Heart left ventricle (tissue), 16 donors: ENCODE data around the gene TREH. TPM values are rescaled to one million over a fixed set of nuclear protein-coding genes. Genes with fewer than 3 reads are reported as not detected.

Experiments used
- ATAC-seq, 4 donors: fragments of 200-7000 bp; cut with Tn5 transposase; one replicate each; pipeline ENCODE4 v1.9.1; 2020 to 2022; ENCODE audit warnings: moderate library complexity in 4 of 4, mild to moderate bottlenecking in 3 of 4, moderate number of reproducible peaks in 1 of 4
- DNase-seq, 5 donors: peaks; one replicate each; pipeline ENCODE4 v3.0.0-alpha.2; 2020
- H3K27ac ChIP-seq, 12 donors: fragments of 200-600 bp; sonication (generic) in 4 of 12; one replicate each; pipeline versions ENCODE4 v1.5.0 to v1.8.0; 2016 to 2022; ENCODE audit warnings: mild to moderate bottlenecking in 2 of 12
- H3K27me3 ChIP-seq, 9 donors: fragments of 200-600 bp; sonication (generic) in 2 of 9; one replicate each; pipeline versions ENCODE4 v1.5.1 to v1.8.0; 2016 to 2022; ENCODE audit warnings: mild to moderate bottlenecking in 3 of 9
- H3K36me3 ChIP-seq, 9 donors: fragments of 200-600 bp; sonication (generic) in 2 of 9; one replicate each; pipeline versions ENCODE4 v1.5.0 to v1.8.0; 2018 to 2022; ENCODE audit warnings: mild to moderate bottlenecking in 2 of 9
- H3K4me1 ChIP-seq, 12 donors: fragments of 200-600 bp; sonication (generic) in 4 of 12; one replicate each; pipeline versions ENCODE4 v1.5.0 to v1.8.0; 2016 to 2022; ENCODE audit warnings: mild to moderate bottlenecking in 3 of 12
- H3K4me3 ChIP-seq, 12 donors: fragments of 200-600 bp; sonication (generic) in 4 of 12; one replicate each; pipeline versions ENCODE4 v1.5.0 to v1.8.0; 2017 to 2022; ENCODE audit warnings: mild to moderate bottlenecking in 9 of 12, moderate library complexity in 4 of 12
- H3K9me3 ChIP-seq, 12 donors: fragments of 200-600 bp; sonication (generic) in 4 of 12; one replicate each; pipeline versions ENCODE4 v1.5.0 to v1.8.0; 2016 to 2022; ENCODE audit warnings: mild to moderate bottlenecking in 1 of 12
- POLR2A ChIP-seq, 2 donors: fragments of 450-650 bp; IDR thresholded peaks; one replicate each; pipeline ENCODE4 v1.6.1; 2017; ENCODE audit warnings: antibody characterized with exemption in 2 of 2, mild to moderate bottlenecking in 2 of 2, moderate library complexity in 2 of 2
- WGBS, 4 donors: extraction: QIAGEN DNeasy Blood & Tissue Kit in 2 of 4; methylation state at CpG; one replicate each; pipeline versions ENCODE4 v1.1.5 to v1.1.7; 2013 to 2018; 5-methylcytosine and 5-hydroxymethylcytosine counted together
- intact Hi-C, 10 donors: fragments of 100-400 bp; cut with DNase I; formaldehyde crosslinking; loops; one replicate each; pipeline versions ENCODE4 v1.11.1 to v1.14.2; 2022
- polyA plus RNA-seq, 2 donors: library from polyadenylated mRNA; stranded (reverse); fragments of 200-250 nt; gene quantifications; one replicate each; pipeline ENCODE4 v1.2.3, GENCODE V29; 2013
- total RNA-seq, 9 donors: library from RNA; depleted of rRNA in 2 of 9; stranded (reverse); fragments of >200 nt in 2 of 9; fragmentation: NEBNext Ultra II Directional in 3 of 9; extraction: Animal tissue kit (Norgen Biotek cat#: 25700) in 3 of 9; gene quantifications; one replicate each; pipeline versions ENCODE4 v1.1.0 to v1.2.4, GENCODE V29; 2016 to 2023
- TF ChIP-seq, protein P1 (sequence below), 12 donors: fragments of 200-600 bp; sonication (generic) in 4 of 12; IDR thresholded peaks; one replicate each; pipeline versions ENCODE4 v1.5.0 to v1.8.0; 2018 to 2022; ENCODE audit warnings: antibody characterized with exemption in 12 of 12, mild to moderate bottlenecking in 5 of 12
- donor health status: ischemic (EF 13 %, LVEDD 7.1; RV severe dilation, severe dysfunction).
- donor health status: healthy with polysubstance abuse.
- donor health status: DM: no; HTN: yes; CAD: no.
- donor health status: DM: no; HTN: no; CAD: no.
- donor health status: ischemic (EF 25% LVEDD 6.9; RV normal size, moderate dysfunction).
- donor health status: ischemic (EF 25% LVEDD 5.7; RV mildly dilated, moderate dysfunction).
- donor health status: healthy.
- donor health status: DM: yes; HTN: yes; CAD: no.
- donor health status: ischemic (EF 35%, LVEDD 5.7; RV mildly dilated, moderate dysfunction).
- donor health status: nonischemic (EF 11% LVEDD 7.7; RV severe dilation, severe dysfunction).
- donor health status: DM: yes; HTN: yes; CAD: no.
- donor health status: PGD.
- donor health status: ischemic (EF 29% LVEDD 5.4; RV normal size, mild dysfunction).
- donor health status: nonischemic (EF 23%, LVEDD 6.1; RV moderate dilation, normal function).

Gene TREH
- total and polyA plus RNA-seq, 11 donors, result 0.17 to 1.7 TPM; not detected in 9

DNA sequence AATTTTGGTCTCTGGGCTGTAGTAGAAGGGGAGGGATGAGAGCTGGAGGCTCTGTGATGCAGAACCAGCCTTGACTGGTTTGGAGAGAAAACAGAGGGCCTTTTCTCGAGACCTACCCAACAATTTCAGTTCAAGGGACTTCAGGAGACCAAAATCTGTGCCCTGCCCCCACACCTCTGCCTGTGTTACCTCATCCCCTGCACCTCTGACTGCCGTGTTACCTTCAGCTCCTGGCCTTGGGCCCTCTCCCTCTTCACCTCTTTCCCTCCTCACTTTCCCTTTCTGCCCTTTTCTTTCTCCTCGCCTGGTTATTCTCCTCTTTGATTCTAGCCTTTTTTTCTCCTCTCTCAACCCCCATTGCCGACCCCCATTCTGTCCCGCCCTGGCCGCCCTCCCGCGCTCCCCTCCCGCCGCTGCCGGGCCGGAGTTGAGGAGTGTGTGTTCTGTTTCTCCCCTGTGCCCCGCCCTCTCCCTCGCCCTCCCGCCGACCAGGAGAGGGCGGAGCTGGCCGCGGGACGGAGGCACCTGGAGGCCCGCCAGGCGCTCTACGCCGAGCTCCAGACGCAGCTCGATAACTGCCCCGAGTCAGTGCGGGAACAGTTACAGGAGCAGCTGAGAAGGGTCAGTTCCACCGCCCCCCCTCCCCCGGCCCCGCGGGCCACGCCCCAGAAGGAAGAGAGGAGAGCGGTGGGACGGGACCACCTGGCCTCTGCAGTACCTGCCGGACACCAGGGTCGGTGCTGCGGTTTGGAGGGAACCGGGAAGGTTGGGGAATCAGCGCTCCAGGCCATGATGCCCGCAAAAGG is 44.8 kb downstream of the TREH start:
- intact Hi-C loops, result no loop called here
- WGBS, 4 donors, result 25 to 32% (median 29%) methylated on average over 30 to 41 of the region's 41 CpGs
- ATAC-seq (peak; percentile 81 to 90 (median 82)), DNase-seq (peak; percentile 81 to 90 (median 86))
- Histone ChIP-seq H3K36me3 (peaks cover 3 to 100% (median 82%) of the 10 kb centered on the region in 9 donors), H3K27me3 (no peaks in the 10 kb centered on the region), H3K27ac (peak overlapping the region in 11 of 12 donors; percentile 4 to 86 (median 71)), H3K9me3 (no peaks in the 10 kb centered on the region), H3K4me3 (peak overlapping the region in 7 of 12 donors; percentile 12 to 32 (median 22)), H3K4me1 (peaks cover 0 to 88% (median 48%) of the 10 kb centered on the region in 12 donors)
- TF ChIP-seq, protein P1, sequence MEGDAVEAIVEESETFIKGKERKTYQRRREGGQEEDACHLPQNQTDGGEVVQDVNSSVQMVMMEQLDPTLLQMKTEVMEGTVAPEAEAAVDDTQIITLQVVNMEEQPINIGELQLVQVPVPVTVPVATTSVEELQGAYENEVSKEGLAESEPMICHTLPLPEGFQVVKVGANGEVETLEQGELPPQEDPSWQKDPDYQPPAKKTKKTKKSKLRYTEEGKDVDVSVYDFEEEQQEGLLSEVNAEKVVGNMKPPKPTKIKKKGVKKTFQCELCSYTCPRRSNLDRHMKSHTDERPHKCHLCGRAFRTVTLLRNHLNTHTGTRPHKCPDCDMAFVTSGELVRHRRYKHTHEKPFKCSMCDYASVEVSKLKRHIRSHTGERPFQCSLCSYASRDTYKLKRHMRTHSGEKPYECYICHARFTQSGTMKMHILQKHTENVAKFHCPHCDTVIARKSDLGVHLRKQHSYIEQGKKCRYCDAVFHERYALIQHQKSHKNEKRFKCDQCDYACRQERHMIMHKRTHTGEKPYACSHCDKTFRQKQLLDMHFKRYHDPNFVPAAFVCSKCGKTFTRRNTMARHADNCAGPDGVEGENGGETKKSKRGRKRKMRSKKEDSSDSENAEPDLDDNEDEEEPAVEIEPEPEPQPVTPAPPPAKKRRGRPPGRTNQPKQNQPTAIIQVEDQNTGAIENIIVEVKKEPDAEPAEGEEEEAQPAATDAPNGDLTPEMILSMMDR (IDR thresholded peaks at IDR 0.05), result peak in 7 of 12 donors; percentile 7 to 47 (median 30)
- TF ChIP-seq POLR2A (IDR thresholded peaks at IDR 0.05), result no peak

DNA sequence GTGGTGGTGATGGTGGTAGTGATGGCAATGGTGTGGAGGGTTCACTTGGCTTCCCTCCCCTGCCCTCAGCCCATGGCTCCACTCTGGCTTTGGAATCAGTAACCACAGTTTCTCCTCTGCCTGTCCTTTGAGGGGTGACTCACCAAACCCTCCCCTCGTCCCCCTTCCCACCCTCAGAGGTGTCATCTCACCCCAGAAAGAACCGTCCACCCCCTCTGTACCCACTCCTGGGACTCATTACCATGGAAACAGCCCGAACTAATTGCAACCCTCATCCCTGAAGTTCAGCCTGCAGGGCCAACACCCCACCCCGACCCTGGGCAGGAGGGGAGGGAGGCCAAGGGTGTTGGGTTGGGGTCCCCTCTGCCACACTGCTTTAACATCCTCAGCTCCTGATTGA is 45.5 kb downstream of the TREH start:
- intact Hi-C loops, result no loop called here
- Histone ChIP-seq H3K36me3 (peaks cover 3 to 100% (median 84%) of the 10 kb centered on the region in 9 donors), H3K27me3 (no peaks in the 10 kb centered on the region), H3K27ac (peak overlapping the region in 10 of 12 donors; percentile 3 to 86 (median 72)), H3K4me1 (peaks cover 0 to 88% (median 51%) of the 10 kb centered on the region in 12 donors), H3K9me3 (no peaks in the 10 kb centered on the region), H3K4me3 (peak overlapping the region in 1 of 12 donors; percentile 22)
- WGBS, 4 donors, result 51 to 80% (median 62%) methylated on average over 4 of the region's 4 CpGs
- TF ChIP-seq, protein P1 (IDR thresholded peaks at IDR 0.05), result no peak
- no peak for TF ChIP-seq POLR2A (IDR thresholded peaks at IDR 0.05)
- ATAC-seq (peak in 1 of 4 donors; percentile 2), DNase-seq (no peak)

DNA sequence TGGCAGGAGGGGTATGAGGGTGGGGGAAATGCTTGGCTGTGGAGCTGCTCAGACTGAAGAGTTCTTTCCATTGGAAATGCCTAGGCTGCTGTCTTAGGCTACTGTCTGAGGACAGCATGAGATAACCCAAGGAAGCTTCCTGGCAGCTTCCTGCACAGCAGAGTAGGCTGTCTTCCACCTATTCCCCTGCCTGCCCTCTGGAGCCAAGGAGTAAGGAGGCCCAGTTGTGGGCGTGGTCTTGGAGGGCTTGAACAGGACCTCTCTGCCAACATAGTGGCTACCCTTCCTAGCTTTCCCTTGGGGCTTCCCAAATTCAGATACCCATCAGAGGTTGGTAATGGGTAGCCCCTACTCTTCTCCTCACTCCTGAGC is 46.1 kb downstream of the TREH start:
- H3K4me1 ChIP-seq, result peaks cover 0 to 95% (median 57%) of the 10 kb centered on the region in 12 donors
- TF ChIP-seq POLR2A (IDR thresholded peaks at IDR 0.05), result no peak
- TF ChIP-seq, protein P1 (IDR thresholded peaks at IDR 0.05), result no peak
- no peaks in the 10 kb centered on the region for H3K27me3 ChIP-seq
- WGBS, 4 donors, result 88 to 100% (median 92%) methylated on average over 1 of the region's 1 CpG
- H3K27ac ChIP-seq, result peak overlapping the region in 6 of 12 donors; percentile 20 to 86 (median 74)
- DNase-seq, result no peak
- H3K9me3 ChIP-seq, result no peaks in the 10 kb centered on the region
- peaks cover 6 to 100% (median 84%) of the 10 kb centered on the region in 9 donors for H3K36me3 ChIP-seq
- no peak for ATAC-seq
- H3K4me3 ChIP-seq, result no peak overlapping the region
- intact Hi-C loops, result no loop called here

DNA sequence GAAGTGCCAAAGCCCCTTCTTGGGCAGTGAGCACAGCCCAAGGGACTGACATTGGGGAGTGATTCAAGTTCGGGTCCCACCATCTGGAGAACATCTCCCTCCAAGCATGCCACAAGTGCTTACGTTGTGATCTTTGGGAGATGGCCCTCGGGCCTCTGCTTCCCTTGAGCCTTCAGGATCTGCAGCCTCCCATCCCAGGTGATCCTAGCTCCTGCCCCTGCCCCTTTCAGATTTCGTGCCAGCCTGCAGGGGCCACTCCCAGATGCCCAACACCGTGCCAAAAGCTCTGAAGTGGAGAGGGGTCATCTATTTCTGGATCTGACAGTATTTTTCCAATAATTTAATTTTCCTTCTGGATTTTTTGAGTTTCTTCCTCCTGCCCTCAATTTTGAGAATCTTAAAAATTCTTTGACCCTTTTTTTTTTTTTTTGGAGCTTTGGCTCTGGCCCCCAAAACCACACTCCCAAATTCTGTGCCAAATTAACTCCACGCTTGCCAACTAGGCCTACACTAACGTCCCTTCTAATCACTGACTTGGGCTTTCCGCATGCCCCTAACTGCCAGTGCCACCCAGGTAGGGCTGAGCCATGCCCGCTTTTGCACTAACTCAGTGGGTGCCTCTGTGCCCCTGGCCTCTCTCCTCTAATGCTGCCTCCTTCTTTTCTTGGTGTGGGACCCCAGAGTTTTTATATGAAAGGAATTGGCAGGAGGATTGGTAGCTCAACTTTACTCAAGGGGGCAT is 46.7 kb downstream of the TREH start:
- TF ChIP-seq, protein P1 (IDR thresholded peaks at IDR 0.05), result no peak
- no peak for TF ChIP-seq POLR2A (IDR thresholded peaks at IDR 0.05)
- intact Hi-C loops, result no loop called here
- WGBS, 4 donors, result 63 to 81% (median 71%) methylated on average over 9 of the region's 9 CpGs
- no peak overlapping the region for H3K4me3 ChIP-seq
- peak overlapping the region in 4 of 12 donors; percentile 20 to 86 (median 74) for H3K27ac ChIP-seq
- DNase-seq, result no peak
- H3K4me1 ChIP-seq, result peaks cover 0 to 97% (median 63%) of the 10 kb centered on the region in 12 donors
- H3K27me3 ChIP-seq, result no peaks in the 10 kb centered on the region
- ATAC-seq, result no peak
- H3K36me3 ChIP-seq, result peaks cover 8 to 100% (median 84%) of the 10 kb centered on the region in 9 donors
- H3K9me3 ChIP-seq, result no peaks in the 10 kb centered on the region
